Lower leg skin (tissue), 4 donors: ENCODE data around the gene PTPA. TPM values are rescaled to one million over a fixed set of nuclear protein-coding genes. Genes with fewer than 3 reads are reported as not detected.
A peak's percentile ranks its signal among the peaks of the same experiment; 100 is the strongest.

Source experiments
- DNase-seq, 2 donors: peaks; one replicate each; pipeline ENCODE4 v3.0.0-alpha.2; 2019; ENCODE audit warnings: low spot score in 2 of 2
- H3K4me3 ChIP-seq: fragments of 200-600 bp; sonication (generic); 2 replicates; pipeline ENCODE4 v1.5.1; 2017; ENCODE audit warnings: mild to moderate bottlenecking, low read depth; ENCODE audit not compliant: poor library complexity, severe bottlenecking
- CTCF ChIP-seq, 3 donors: fragments of 450-650 bp; IDR thresholded peaks; one replicate each; pipeline ENCODE4 v1.5.1; 2016; ENCODE audit warnings: antibody characterized with exemption in 3 of 3, mild to moderate bottlenecking in 3 of 3, moderate library complexity in 2 of 3
- POLR2A ChIP-seq, 2 donors: fragments of 450-650 bp; IDR thresholded peaks; one replicate each; pipeline ENCODE4 v1.6.1; 2016 to 2017; ENCODE audit warnings: antibody characterized with exemption in 2 of 2, mild to moderate bottlenecking in 1 of 2, moderate library complexity in 1 of 2
- WGBS, 2 donors: methylation state at CpG; one replicate each; pipeline ENCODE4 v1.1.5; 2018; 5-methylcytosine and 5-hydroxymethylcytosine counted together
- intact Hi-C: fragments of 100-400 bp; cut with DNase I; formaldehyde crosslinking; loops from one replicate; pipeline ENCODE4 v1.15.0; 2023; ENCODE audit warnings: low total_unique reads
- total RNA-seq, 4 donors: library from RNA; depleted of rRNA; stranded (reverse); fragments of >200 nt; gene quantifications; one replicate each; pipeline ENCODE4 v1.1.0, GENCODE V29; 2016

The PTPA gene
- total RNA-seq, 4 donors from 2014 or later = 62.9 to 104 (median 73.8) TPM

- intact Hi-C loops = loop anchor here (5.0 to 10.0 kb wide), 2 partner anchors 473 to 635 kb away; no protein-coding TSS in a partner anchor
- WGBS, 2 donors = 0% methylated on average over 11 to 13 of the region's 13 CpGs
- H3K4me3 ChIP-seq = no peak overlapping the region
- TF ChIP-seq CTCF (IDR thresholded peaks at IDR 0.05) (peak in 1 of 3 donors; percentile 94), POLR2A (IDR thresholded peaks at IDR 0.05) (no peak)
- peak; percentile 90 to 94 for DNase-seq
Measured at GRCh38 chr9:129139233-129139992, 28.2 kb downstream of the PTPA start.

- WGBS, 2 donors = 0 to 1% methylated on average over 11 of the region's 11 CpGs
- H3K4me3 ChIP-seq = peak overlapping the region; percentile 16
- TF ChIP-seq CTCF (IDR thresholded peaks at IDR 0.05) (no peak), POLR2A (IDR thresholded peaks at IDR 0.05) (no peak)
- intact Hi-C loops = loop anchor here (5.0 to 10.0 kb wide), 2 partner anchors 472 to 635 kb away; no protein-coding TSS in a partner anchor
- peak; percentile 95 to 97 for DNase-seq
Measured at GRCh38 chr9:129139993-129140396, 28.8 kb downstream of the PTPA start.

GRCh38 chr9:129140397-129141065, 29.3 kb downstream of the PTPA start:
- peak in 1 of 2 donors; percentile 90 for DNase-seq
- 6 to 8% methylated on average over 7 to 8 of the region's 8 CpGs for WGBS, 2 donors
- intact Hi-C loops = no loop called here
- TF ChIP-seq POLR2A (IDR thresholded peaks at IDR 0.05) (no peak), CTCF (IDR thresholded peaks at IDR 0.05) (no peak)
- H3K4me3 ChIP-seq = peak overlapping the region; percentile 16

- 13 to 21% methylated on average over 12 to 13 of the region's 13 CpGs for WGBS, 2 donors
- TF ChIP-seq POLR2A (IDR thresholded peaks at IDR 0.05) (no peak), CTCF (IDR thresholded peaks at IDR 0.05) (no peak)
- intact Hi-C loops = no loop called here
Measured at GRCh38 chr9:129141066-129142041, 30.1 kb downstream of the PTPA start.

GRCh38 chr9:129142138-129142935, 31.1 kb downstream of the PTPA start:
- intact Hi-C loops = no loop called here
- 48% methylated on average over 13 to 14 of the region's 15 CpGs for WGBS, 2 donors
- no peak overlapping the region for H3K4me3 ChIP-seq
- TF ChIP-seq POLR2A (IDR thresholded peaks at IDR 0.05) = no peak
- TF ChIP-seq CTCF (IDR thresholded peaks at IDR 0.05) = no peak
- no peak for DNase-seq

More at GRCh38 chr9:129141066-129142041, 30.1 kb downstream of the PTPA start:
- H3K4me3 ChIP-seq = no peak overlapping the region
- peak; percentile 81 to 92 for DNase-seq
